Adrenal gland (tissue), 12 donors: ENCODE results near the gene FIGLA. TPM values are rescaled to one million over a fixed set of nuclear protein-coding genes. Genes with fewer than 3 reads are reported as not detected.

Source experiments
- DNase-seq, 7 donors: peaks; one replicate each; pipeline ENCODE4 v3.0.0-alpha.2; 2019 to 2020
- H3K27ac ChIP-seq, 5 donors: fragments of 200-600 bp; sonication (generic) in 4 of 5; 1 replicate in 3 of 5; 2 replicates in 2 of 5; pipeline versions ENCODE4 v1.5.1 to v1.8.0; 2016 to 2020; ENCODE audit warnings: mild to moderate bottlenecking in 1 of 5
- H3K27me3 ChIP-seq: fragments of 200-600 bp; 2 replicates; pipeline ENCODE4 v1.8.0; 2021
- H3K36me3 ChIP-seq, 2 donors: fragments of 200-600 bp; replicated peaks in 1 of 2; 1 replicate in 1 of 2; 2 replicates in 1 of 2; pipeline versions ENCODE4 v1.5.1 to v1.8.0; 2018 to 2022
- H3K4me1 ChIP-seq, 2 donors: fragments of 200-600 bp; replicated peaks in 1 of 2; 1 replicate in 1 of 2; 2 replicates in 1 of 2; pipeline versions ENCODE4 v1.5.1 to v1.8.0; 2018 to 2021
- H3K4me3 ChIP-seq, 4 donors: fragments of 200-600 bp; sonication (generic) in 3 of 4; one replicate each; pipeline ENCODE4 v1.5.1; 2016 to 2018
- H3K9me3 ChIP-seq, 3 donors: fragments of 200-600 bp; sonication (generic) in 1 of 3; replicated peaks in 1 of 3; 1 replicate in 2 of 3; 2 replicates in 1 of 3; pipeline versions ENCODE4 v1.5.1 to v1.8.0; 2016 to 2021
- POLR2A ChIP-seq, 2 donors: fragments of 450-650 bp; IDR thresholded peaks; one replicate each; pipeline ENCODE4 v1.6.1; 2017; ENCODE audit warnings: antibody characterized with exemption in 2 of 2, mild to moderate bottlenecking in 2 of 2, moderate library complexity in 1 of 2
- WGBS, 4 donors: extraction: QIAGEN DNeasy Blood & Tissue Kit in 2 of 4; methylation state at CpG; one replicate each; pipeline versions ENCODE4 v1.1.5 to v1.1.7; 2013 to 2017; 5-methylcytosine and 5-hydroxymethylcytosine counted together
- intact Hi-C, 2 donors: fragments of 100-400 bp; cut with DNase I; formaldehyde crosslinking; loops; one replicate each; pipeline versions ENCODE4 v1.14.1 to v1.15.0; 2022 to 2023
- polyA plus RNA-seq, 3 donors: library from polyadenylated mRNA; stranded (reverse); fragments of 200-250 nt in 2 of 3; fragments of 350-450 nt in 1 of 3; fragmentation: Illumina TruSeq in 1 of 3; extraction: RNeasy Lipid Tissue Mini Kit (QIAGEN cat#74804) in 1 of 3; gene quantifications; one replicate each; pipeline ENCODE4 v1.2.3, GENCODE V29; 2013 to 2014
- total RNA-seq, 9 donors: library from RNA; depleted of rRNA in 4 of 9; stranded (reverse); fragments of >200 nt in 4 of 9; fragments of 120-200 nt in 1 of 9; fragmentation: NEBNext Ultra II Directional in 1 of 9; extraction: Animal tissue kit (Norgen Biotek cat#: 25700) in 1 of 9; gene quantifications; one replicate each; pipeline versions ENCODE4 v1.1.0 to v1.2.4, GENCODE V29; 2013 to 2023
- TF ChIP-seq, protein P1 (sequence below), 6 experiments: fragments of 450-650 bp in 4 of 6; fragments of 200-600 bp in 2 of 6; sonication (generic) in 1 of 6; IDR thresholded peaks; 1 replicate in 5 of 6; 2 replicates in 1 of 6; pipeline versions ENCODE4 v1.5.1 to v1.8.0; 2016 to 2021; ENCODE audit warnings: antibody characterized with exemption in 6 of 6, mild to moderate bottlenecking in 2 of 6, moderate library complexity in 1 of 6
- donor health status: healthy with polysubstance abuse.
- donor health status: Bipolar disorder and iron deficiency.
- donor health status: DM: yes; HTN: yes; CAD: no.
- donor health status: DM: no; HTN: no; CAD: no.
- donor health status: DM: no; HTN: no; CAD: no.
- donor health status: DM: yes; HTN: yes; CAD: no.

Gene FIGLA
- total and polyA plus RNA-seq, 12 donors = not detected

DNA sequence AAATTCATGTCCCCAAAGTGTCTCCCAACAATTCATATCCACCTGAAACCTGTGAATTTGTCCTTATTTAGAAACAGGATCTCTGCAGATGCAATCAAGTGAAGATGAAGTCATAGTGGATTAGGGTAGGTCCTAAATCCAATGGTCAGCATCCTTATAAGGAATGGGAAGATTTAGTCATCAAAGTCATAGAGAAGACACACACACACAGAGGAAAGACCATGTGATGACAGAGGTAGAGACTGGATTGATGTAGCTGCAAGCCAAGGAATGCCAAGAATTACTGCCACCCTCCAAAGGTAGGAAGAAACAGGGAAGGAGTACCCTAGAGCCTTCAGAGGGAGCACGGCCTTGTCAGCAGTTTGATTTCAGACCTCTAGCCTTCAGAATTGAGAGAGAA is 40.1 kb downstream of the FIGLA start:
- Histone ChIP-seq H3K27ac (no peak overlapping the region), H3K36me3 (no peaks in the 10 kb centered on the region), H3K4me1 (no peaks in the 10 kb centered on the region), H3K27me3 (peaks cover 9% of the 10 kb centered on the region), H3K4me3 (no peak overlapping the region), H3K9me3 (no peaks in the 10 kb centered on the region)
- TF ChIP-seq POLR2A (IDR thresholded peaks at IDR 0.05) = no peak
- TF ChIP-seq, protein P1, sequence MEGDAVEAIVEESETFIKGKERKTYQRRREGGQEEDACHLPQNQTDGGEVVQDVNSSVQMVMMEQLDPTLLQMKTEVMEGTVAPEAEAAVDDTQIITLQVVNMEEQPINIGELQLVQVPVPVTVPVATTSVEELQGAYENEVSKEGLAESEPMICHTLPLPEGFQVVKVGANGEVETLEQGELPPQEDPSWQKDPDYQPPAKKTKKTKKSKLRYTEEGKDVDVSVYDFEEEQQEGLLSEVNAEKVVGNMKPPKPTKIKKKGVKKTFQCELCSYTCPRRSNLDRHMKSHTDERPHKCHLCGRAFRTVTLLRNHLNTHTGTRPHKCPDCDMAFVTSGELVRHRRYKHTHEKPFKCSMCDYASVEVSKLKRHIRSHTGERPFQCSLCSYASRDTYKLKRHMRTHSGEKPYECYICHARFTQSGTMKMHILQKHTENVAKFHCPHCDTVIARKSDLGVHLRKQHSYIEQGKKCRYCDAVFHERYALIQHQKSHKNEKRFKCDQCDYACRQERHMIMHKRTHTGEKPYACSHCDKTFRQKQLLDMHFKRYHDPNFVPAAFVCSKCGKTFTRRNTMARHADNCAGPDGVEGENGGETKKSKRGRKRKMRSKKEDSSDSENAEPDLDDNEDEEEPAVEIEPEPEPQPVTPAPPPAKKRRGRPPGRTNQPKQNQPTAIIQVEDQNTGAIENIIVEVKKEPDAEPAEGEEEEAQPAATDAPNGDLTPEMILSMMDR (IDR thresholded peaks at IDR 0.05) = no peak
- no peak for DNase-seq
- intact Hi-C loops = no loop called here
- 64 to 74% (median 69%) methylated on average over 1 of the region's 1 CpG for WGBS, 4 donors

DNA sequence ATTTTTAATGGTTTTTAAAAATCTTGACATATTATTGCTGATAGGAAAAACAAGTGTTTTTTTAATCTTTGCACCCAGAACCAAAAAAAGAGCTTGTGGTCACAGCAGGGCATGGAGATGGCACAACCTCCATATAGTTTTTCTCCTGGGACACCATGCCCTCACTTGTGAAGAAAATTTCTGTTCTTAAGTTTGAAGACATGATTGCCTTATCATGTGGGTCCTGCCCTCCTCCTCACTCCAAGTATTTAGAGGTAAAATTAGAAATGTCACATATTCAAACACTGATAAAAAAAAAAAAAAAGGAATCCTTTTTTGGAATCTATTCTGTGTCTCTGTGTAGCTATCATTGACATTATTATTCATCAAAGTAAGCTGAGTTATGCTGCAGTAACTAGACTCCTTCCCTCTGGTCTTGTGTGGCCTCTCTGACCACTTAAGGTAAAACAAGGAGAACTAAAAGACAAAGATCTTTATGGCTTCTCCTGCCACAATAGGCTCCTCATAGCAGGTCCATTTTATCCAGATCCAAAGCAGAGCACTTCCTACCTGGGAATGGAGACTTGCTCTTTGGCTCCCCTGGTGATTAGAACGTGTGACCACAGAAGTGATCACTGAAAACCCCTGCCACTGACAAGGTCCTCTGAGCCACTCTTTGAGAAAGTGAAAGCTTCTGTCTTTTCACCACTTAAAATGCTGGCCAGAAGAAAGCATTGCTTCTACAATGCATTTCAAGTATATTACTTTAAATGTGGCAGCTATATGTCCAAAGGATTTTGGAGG is 42.2 kb downstream of the FIGLA start:
- Histone ChIP-seq H3K27ac (no peak overlapping the region), H3K27me3 (no peaks in the 10 kb centered on the region), H3K4me3 (no peak overlapping the region), H3K4me1 (no peaks in the 10 kb centered on the region), H3K9me3 (no peaks in the 10 kb centered on the region), H3K36me3 (no peaks in the 10 kb centered on the region)
- TF ChIP-seq POLR2A (IDR thresholded peaks at IDR 0.05) = no peak
- TF ChIP-seq, protein P1 (IDR thresholded peaks at IDR 0.05) = no peak
- intact Hi-C loops = no loop called here
- WGBS, 4 donors = 38 to 57% (median 46%) methylated on average over 1 of the region's 1 CpG
- no peak for DNase-seq

DNA sequence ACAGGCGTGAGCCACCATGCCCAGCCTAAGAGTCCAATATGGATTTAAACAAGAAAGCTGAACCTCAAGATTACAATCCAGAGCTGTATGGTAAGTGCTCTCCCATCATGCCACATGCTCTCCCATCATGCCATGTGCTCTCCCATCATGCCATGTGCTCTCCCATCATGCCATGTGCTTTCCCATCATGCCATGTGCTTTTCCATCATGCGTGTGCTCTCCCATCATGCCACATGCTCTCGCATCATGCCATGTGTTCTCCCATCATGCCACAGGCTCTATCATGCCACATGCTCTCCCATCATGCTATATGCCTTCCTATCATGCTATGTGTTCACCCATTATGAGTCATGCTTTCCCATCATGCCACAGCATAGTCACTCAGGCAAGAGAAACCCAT is 43.2 kb downstream of the FIGLA start:
- Histone ChIP-seq H3K4me1 (no peaks in the 10 kb centered on the region), H3K27me3 (no peaks in the 10 kb centered on the region), H3K36me3 (no peaks in the 10 kb centered on the region), H3K27ac (no peak overlapping the region), H3K9me3 (no peaks in the 10 kb centered on the region), H3K4me3 (no peak overlapping the region)
- no peak for TF ChIP-seq POLR2A (IDR thresholded peaks at IDR 0.05)
- TF ChIP-seq, protein P1 (IDR thresholded peaks at IDR 0.05) = no peak
- intact Hi-C loops = no loop called here
- 86 to 99% (median 94%) methylated on average over 3 of the region's 3 CpGs for WGBS, 4 donors
- no peak for DNase-seq

DNA sequence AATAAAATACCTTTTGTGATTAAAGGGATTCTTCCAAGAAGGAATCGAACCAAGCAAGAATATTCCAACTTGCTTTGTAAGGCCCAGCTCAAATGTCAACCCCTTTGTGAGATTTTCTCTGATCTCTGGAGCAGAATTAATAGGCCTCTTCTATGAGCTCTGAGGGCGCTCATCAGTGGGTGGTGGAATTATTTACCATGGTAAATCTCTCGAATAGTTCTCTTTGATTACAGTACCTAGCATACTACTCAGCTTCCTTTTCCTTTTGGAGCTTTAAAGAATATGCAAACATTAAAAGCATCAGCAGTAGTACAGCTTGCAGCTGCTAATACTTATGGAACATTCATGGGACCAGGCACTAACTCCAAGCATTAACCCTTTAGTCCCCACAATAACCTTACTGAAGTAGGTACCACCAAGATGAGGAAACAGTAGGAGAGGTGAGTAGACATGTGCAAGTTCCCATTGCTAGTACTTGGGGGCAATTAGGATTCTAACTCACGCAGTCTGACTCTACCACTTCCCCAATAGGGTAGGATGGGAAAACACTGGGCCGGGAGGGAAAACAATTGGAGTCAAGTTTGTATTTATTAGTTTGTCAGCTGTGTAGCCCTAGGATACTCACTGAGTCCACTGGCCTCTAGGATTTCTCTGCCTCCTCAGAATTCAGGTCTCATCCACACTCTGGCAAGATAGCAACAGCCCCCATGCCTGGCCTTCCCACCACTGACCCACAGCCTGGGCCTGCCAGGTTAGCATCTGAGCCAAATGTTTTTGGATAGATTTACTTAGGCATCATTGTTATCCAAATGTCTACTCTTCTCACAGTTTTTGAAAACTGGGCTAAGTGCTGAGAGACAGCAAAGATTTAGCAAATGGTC is 44.1 kb downstream of the FIGLA start:
- intact Hi-C loops = no loop called here
- WGBS, 4 donors = 56 to 73% (median 61%) methylated on average over 5 of the region's 5 CpGs
- H3K4me1 ChIP-seq = no peaks in the 10 kb centered on the region

More for the DNA sequence above, 44.1 kb downstream of the FIGLA start:
- DNase-seq = no peak
- Histone ChIP-seq H3K4me3 (no peak overlapping the region), H3K9me3 (no peaks in the 10 kb centered on the region), H3K36me3 (no peaks in the 10 kb centered on the region), H3K27ac (no peak overlapping the region), H3K27me3 (no peaks in the 10 kb centered on the region)
- no peak for TF ChIP-seq POLR2A (IDR thresholded peaks at IDR 0.05)
- TF ChIP-seq, protein P1 (IDR thresholded peaks at IDR 0.05) = no peak
